ENCODE results near the gene SEMA4B. TPM values are rescaled to one million over a fixed set of nuclear protein-coding genes. Genes with fewer than 3 reads are reported as not detected.

Gene SEMA4B
- total RNA-seq, 1 donor from 2014 or later: 18.8 TPM

- Mint-ChIP-seq H3K4me3 (no peak overlapping the region), H3K36me3 (ENCODE audit: low read depth) (peaks cover 5% of the 10 kb centered on the region), H3K9me3 (no peaks in the 10 kb centered on the region), H3K4me1 (ENCODE audit: low read depth) (peaks cover 37% of the 10 kb centered on the region), H3K27ac (no peak overlapping the region), H3K27me3 (ENCODE audit: insufficient read depth) (peaks cover 5% of the 10 kb centered on the region)
- DNase-seq (ENCODE audit: low spot score): no peak
- intact Hi-C loops (cut with micrococcal nuclease): no loop called here
Measured at GRCh38 chr15:90203473-90203872, 2.3 kb downstream of the SEMA4B start.

DNA sequence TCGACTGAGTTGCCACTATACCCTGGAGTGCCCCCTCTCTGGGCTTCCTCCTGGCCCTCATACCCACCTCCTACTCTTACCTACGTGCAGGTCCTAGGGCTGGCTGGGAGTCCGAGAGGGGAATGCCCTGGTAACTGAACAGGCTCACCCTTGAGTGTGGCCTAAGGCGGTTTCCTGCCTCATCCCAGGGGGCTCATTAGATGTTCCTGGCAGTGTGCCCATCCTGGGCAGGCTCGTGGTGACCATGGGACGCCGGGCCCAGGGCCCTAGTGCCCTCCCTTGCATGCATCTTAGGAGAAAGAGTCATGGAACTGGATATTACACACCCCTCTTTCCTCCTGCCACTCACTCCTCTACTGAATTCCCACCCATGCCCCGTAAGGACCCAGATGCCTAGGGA is 2.8 kb downstream of the SEMA4B start:
- H3K9me3 Mint-ChIP-seq: no peaks in the 10 kb centered on the region
- H3K27me3 Mint-ChIP-seq (ENCODE audit: insufficient read depth): peaks cover 4% of the 10 kb centered on the region
- H3K36me3 Mint-ChIP-seq (ENCODE audit: low read depth): peaks cover 5% of the 10 kb centered on the region
- H3K27ac Mint-ChIP-seq: no peak overlapping the region
- DNase-seq (ENCODE audit: low spot score): no peak
- intact Hi-C loops (cut with micrococcal nuclease): no loop called here
- peaks cover 37% of the 10 kb centered on the region for H3K4me1 Mint-ChIP-seq (ENCODE audit: low read depth)
- peak overlapping the region; percentile 15 for H3K4me3 Mint-ChIP-seq

DNA sequence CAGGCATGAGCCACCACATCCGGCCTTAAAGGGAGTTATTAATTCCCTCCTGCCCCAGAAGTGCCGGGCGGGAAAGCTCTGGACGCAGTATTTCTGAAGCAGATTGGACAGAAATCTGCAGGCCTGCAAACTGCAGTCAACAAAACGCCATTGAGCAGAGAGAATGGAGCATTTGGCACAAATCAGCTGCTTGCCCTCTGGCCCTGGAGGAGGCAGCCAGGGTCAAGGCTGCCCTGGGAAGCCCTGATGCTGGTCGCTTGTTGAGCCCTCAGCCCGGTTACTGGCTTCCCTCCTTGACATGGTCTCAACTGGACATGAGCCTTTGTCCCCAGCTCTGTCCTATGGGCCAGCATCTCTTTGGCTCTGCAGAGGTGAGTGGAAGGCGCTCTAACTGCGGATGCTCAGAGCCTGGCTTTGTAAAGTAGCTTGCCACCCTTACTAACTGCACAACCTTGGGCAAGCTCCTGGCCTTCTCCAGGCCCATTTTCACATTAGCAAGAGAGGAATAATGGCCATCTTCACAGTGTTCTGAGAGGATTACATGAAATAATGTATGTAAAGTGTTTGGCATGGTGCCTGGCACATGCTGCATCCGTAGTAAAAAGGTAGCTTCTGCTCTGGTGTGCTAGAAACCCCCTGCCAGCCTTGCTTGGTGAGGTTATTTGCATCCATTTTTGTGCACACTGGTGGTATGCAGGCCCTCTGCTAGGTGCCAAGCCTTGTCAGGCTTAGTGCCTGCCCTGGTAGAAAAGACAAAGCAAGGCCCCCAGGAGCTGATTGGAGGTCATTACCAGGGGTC is 4.1 kb downstream of the SEMA4B start:
- Mint-ChIP-seq H3K36me3 (ENCODE audit: low read depth) (peaks cover 9% of the 10 kb centered on the region), H3K4me1 (ENCODE audit: low read depth) (peaks cover 45% of the 10 kb centered on the region), H3K4me3 (peak overlapping the region; percentile 26), H3K27me3 (ENCODE audit: insufficient read depth) (peaks cover 3% of the 10 kb centered on the region), H3K9me3 (no peaks in the 10 kb centered on the region), H3K27ac (no peak overlapping the region)
- intact Hi-C loops (cut with micrococcal nuclease): no loop called here
- no peak for DNase-seq (ENCODE audit: low spot score)

- no peaks in the 10 kb centered on the region for H3K9me3 Mint-ChIP-seq
- H3K27ac Mint-ChIP-seq: no peak overlapping the region
- DNase-seq (ENCODE audit: low spot score): no peak
- peaks cover 45% of the 10 kb centered on the region for H3K4me1 Mint-ChIP-seq (ENCODE audit: low read depth)
- intact Hi-C loops (cut with micrococcal nuclease): no loop called here
- H3K27me3 Mint-ChIP-seq (ENCODE audit: insufficient read depth): peaks cover 3% of the 10 kb centered on the region
- H3K4me3 Mint-ChIP-seq: no peak overlapping the region
- H3K36me3 Mint-ChIP-seq (ENCODE audit: low read depth): peaks cover 12% of the 10 kb centered on the region
Measured at GRCh38 chr15:90205886-90206285, 4.8 kb downstream of the SEMA4B start.

DNA sequence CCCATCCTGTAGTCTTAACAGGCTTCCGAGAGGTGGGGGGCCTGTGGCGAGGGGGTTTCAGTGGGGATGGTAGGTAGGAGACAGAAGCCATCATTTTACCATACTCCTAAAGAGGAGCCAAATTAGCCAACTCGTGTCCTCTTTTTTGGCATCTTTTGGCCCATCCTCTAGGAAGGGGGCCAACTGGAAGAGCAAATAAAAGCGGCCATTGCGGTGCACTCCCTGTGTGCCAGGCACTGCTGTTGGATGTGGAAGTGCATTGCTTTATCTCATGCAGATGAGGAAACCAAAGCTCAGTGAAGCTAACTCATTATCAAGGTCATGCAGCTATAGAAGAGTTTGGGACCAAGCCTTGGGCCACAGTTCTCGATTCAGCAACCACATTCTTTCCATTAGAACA is 6.1 kb downstream of the SEMA4B start:
- Mint-ChIP-seq H3K4me1 (ENCODE audit: low read depth) (peaks cover 46% of the 10 kb centered on the region), H3K4me3 (no peak overlapping the region), H3K36me3 (ENCODE audit: low read depth) (peaks cover 12% of the 10 kb centered on the region), H3K9me3 (no peaks in the 10 kb centered on the region), H3K27ac (no peak overlapping the region), H3K27me3 (ENCODE audit: insufficient read depth) (peaks cover 3% of the 10 kb centered on the region)
- intact Hi-C loops (cut with micrococcal nuclease): no loop called here
- no peak for DNase-seq (ENCODE audit: low spot score)

- intact Hi-C loops (cut with micrococcal nuclease): no loop called here
- Mint-ChIP-seq H3K4me3 (no peak overlapping the region), H3K27ac (peak overlapping the region; percentile 21), H3K27me3 (ENCODE audit: insufficient read depth) (no peaks in the 10 kb centered on the region), H3K9me3 (no peaks in the 10 kb centered on the region), H3K36me3 (ENCODE audit: low read depth) (peaks cover 9% of the 10 kb centered on the region), H3K4me1 (ENCODE audit: low read depth) (peaks cover 36% of the 10 kb centered on the region)
- DNase-seq (ENCODE audit: low spot score): no peak
Measured at GRCh38 chr15:90208356-90208755, 7.2 kb downstream of the SEMA4B start.

DNA sequence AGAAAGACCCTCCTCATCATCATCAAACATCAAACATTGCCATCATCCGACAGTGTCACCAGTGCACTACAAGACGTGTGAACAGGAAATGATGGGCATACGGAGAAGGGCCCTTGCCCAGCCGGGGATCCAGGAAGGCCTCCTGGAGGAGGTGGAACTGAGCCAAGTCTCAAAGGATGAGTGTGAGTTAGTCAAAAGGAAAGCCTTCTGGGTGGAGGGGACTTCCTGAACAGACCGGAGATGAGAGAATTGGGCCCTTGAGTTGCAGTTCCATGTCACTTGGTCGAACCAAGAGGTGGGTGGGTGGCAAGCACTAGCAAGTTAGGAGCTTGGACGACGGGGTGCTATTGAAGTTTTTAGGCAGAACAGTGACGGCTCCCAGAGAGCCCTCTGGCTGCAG is 8.5 kb downstream of the SEMA4B start:
- DNase-seq (ENCODE audit: low spot score): no peak
- no peaks in the 10 kb centered on the region for H3K27me3 Mint-ChIP-seq (ENCODE audit: insufficient read depth)
- H3K27ac Mint-ChIP-seq: peak overlapping the region; percentile 75
- H3K4me1 Mint-ChIP-seq (ENCODE audit: low read depth): peaks cover 36% of the 10 kb centered on the region
- no peaks in the 10 kb centered on the region for H3K9me3 Mint-ChIP-seq
- peaks cover 12% of the 10 kb centered on the region for H3K36me3 Mint-ChIP-seq (ENCODE audit: low read depth)
- peak overlapping the region; percentile 8 for H3K4me3 Mint-ChIP-seq
- intact Hi-C loops (cut with micrococcal nuclease): no loop called here

DNA sequence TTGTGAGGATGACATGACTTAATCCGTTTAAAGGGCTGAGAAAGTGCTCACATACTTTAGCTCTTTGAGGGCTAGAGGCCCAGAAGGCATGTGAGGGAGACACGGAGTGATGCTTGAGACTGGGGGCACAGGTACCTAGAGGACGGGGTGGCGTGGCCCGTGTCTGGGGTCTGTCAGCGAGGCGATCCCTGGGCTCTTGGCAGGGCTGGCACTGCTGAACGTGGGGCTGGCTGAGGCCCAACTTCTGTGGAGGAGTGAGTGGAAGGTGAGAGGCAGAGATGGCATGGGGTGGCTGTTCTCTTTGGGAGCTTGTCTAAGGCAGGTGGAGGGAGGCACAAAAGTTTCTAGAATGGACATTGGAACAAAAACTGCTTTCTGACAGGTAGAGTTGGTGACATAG is 9.5 kb downstream of the SEMA4B start:
- Mint-ChIP-seq H3K27me3 (ENCODE audit: insufficient read depth) (no peaks in the 10 kb centered on the region), H3K4me1 (ENCODE audit: low read depth) (peaks cover 36% of the 10 kb centered on the region), H3K4me3 (no peak overlapping the region), H3K36me3 (ENCODE audit: low read depth) (peaks cover 12% of the 10 kb centered on the region), H3K9me3 (no peaks in the 10 kb centered on the region), H3K27ac (peak overlapping the region; percentile 50)
- no peak for DNase-seq (ENCODE audit: low spot score)
- intact Hi-C loops (cut with micrococcal nuclease): no loop called here

GRCh38 chr15:90211009-90211408 is 9.9 kb downstream of the SEMA4B start:
- no peak overlapping the region for H3K4me3 Mint-ChIP-seq
- H3K9me3 Mint-ChIP-seq: no peaks in the 10 kb centered on the region
- no peak for DNase-seq (ENCODE audit: low spot score)
- H3K4me1 Mint-ChIP-seq (ENCODE audit: low read depth): peaks cover 35% of the 10 kb centered on the region
- peak overlapping the region; percentile 50 for H3K27ac Mint-ChIP-seq
- H3K27me3 Mint-ChIP-seq (ENCODE audit: insufficient read depth): no peaks in the 10 kb centered on the region
- intact Hi-C loops (cut with micrococcal nuclease): no loop called here
- H3K36me3 Mint-ChIP-seq (ENCODE audit: low read depth): peaks cover 12% of the 10 kb centered on the region

DNA sequence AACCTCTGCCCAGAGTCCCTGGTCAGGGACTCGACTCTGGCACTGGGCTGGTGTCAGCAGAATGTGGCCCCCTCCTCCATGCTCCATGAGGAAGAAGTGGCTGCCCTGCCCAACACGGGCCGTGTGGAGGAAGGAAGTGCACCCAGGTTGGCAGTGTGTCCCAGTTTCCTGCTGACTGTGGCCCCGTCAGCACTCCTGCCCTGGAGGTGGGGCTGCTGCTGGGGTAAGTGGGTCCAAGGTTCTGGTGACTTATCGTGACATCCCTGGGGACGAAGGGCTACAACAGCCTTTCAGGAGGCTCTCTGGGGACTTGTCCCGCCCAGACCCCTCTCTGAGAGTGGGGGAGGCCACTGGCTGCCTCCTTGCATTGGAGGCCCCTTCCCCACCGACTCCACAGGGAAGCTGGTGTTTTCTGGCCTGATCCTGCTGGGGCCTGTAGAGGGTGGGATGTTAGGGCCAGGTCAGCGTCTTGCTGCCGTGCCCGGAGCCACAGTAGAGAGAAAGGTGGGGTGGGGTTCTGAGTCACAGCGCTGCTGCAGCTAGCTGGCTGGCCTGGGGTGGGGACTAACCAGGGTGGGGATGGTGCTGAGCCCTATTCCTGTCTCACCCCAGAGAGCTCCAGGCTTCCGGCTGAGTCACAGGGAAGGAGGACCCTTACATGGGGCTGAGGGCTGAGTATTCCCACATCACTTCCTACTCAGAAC is 10.5 kb downstream of the SEMA4B start:
- Mint-ChIP-seq H3K4me1 (ENCODE audit: low read depth) (peaks cover 29% of the 10 kb centered on the region), H3K36me3 (ENCODE audit: low read depth) (peaks cover 12% of the 10 kb centered on the region), H3K9me3 (no peaks in the 10 kb centered on the region), H3K4me3 (no peak overlapping the region), H3K27ac (no peak overlapping the region), H3K27me3 (ENCODE audit: insufficient read depth) (no peaks in the 10 kb centered on the region)
- intact Hi-C loops (cut with micrococcal nuclease): no loop called here
- DNase-seq (ENCODE audit: low spot score): no peak

DNA sequence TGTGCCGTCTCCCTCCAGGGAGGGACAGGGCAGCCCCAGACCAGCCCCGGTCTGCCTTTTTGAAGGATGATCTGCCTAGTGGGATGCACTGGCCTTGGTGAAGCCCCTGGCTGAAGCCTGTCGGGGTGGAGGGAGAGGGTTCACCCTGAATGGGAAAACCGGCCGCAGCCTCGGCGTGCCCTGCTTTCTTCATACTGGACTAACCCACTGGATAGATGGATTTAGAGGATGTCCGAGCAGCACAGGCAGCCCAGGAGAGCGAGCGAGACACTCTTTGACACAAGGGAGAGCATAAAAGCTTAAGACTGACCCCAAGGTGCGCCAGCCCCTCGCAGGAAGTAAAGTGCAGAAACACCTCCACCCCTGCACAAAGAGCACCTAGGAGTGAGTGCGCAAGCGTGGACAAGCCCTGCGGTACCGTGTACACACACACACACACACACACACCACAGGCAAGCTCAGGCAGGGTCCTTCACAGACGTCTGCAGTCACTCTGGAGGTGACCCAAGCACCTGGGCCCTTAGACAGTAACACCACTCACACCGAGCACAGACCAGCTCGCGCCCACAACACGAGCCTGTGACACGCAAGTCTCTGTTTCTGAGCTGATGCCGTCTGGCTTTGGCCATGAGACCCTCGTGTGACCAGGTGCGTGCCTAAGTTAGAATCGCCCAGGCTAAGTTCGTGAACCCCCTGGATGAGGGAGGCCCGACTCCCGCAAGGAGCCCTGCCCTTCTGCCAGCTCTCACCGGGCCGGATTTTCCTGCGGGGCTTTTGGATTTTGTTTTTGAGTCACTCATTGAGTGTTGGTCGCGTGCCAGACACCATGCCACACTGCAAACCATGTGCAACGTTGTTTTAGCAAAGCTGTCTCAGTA is 11.3 kb downstream of the SEMA4B start:
- Mint-ChIP-seq H3K9me3 (no peaks in the 10 kb centered on the region), H3K36me3 (ENCODE audit: low read depth) (peaks cover 12% of the 10 kb centered on the region), H3K4me3 (no peak overlapping the region), H3K27ac (no peak overlapping the region), H3K4me1 (ENCODE audit: low read depth) (peaks cover 23% of the 10 kb centered on the region), H3K27me3 (ENCODE audit: insufficient read depth) (no peaks in the 10 kb centered on the region)
- intact Hi-C loops (cut with micrococcal nuclease): no loop called here
- no peak for DNase-seq (ENCODE audit: low spot score)

- intact Hi-C loops (cut with micrococcal nuclease): no loop called here
- Mint-ChIP-seq H3K27ac (no peak overlapping the region), H3K36me3 (ENCODE audit: low read depth) (peaks cover 12% of the 10 kb centered on the region), H3K4me3 (no peak overlapping the region), H3K9me3 (no peaks in the 10 kb centered on the region), H3K27me3 (ENCODE audit: insufficient read depth) (no peaks in the 10 kb centered on the region), H3K4me1 (ENCODE audit: low read depth) (peaks cover 23% of the 10 kb centered on the region)
- no peak for DNase-seq (ENCODE audit: low spot score)
Measured at GRCh38 chr15:90213122-90213817, 12.1 kb downstream of the SEMA4B start.
